Stimulated activated CD8-positive, alpha-beta memory T cell treated with anti-CD3 and anti-CD28 coated beads, Interleukin-7, amount 100 ng/mL, for 1 hour (primary cell): Measurements from ENCODE around the gene CDC25A.
"Not testable (repeated sequence)": the region's sequence is repeated elsewhere in the genome, so short reads cannot be mapped to it uniquely, and the experiment has no call there.

Source experiments
- DNase-seq, 2 donors: peaks; one replicate each; pipeline ENCODE4 v3.0.0-alpha.2; 2020; ENCODE audit warnings: low read depth in 2 of 2

Gene CDC25A

DNA sequence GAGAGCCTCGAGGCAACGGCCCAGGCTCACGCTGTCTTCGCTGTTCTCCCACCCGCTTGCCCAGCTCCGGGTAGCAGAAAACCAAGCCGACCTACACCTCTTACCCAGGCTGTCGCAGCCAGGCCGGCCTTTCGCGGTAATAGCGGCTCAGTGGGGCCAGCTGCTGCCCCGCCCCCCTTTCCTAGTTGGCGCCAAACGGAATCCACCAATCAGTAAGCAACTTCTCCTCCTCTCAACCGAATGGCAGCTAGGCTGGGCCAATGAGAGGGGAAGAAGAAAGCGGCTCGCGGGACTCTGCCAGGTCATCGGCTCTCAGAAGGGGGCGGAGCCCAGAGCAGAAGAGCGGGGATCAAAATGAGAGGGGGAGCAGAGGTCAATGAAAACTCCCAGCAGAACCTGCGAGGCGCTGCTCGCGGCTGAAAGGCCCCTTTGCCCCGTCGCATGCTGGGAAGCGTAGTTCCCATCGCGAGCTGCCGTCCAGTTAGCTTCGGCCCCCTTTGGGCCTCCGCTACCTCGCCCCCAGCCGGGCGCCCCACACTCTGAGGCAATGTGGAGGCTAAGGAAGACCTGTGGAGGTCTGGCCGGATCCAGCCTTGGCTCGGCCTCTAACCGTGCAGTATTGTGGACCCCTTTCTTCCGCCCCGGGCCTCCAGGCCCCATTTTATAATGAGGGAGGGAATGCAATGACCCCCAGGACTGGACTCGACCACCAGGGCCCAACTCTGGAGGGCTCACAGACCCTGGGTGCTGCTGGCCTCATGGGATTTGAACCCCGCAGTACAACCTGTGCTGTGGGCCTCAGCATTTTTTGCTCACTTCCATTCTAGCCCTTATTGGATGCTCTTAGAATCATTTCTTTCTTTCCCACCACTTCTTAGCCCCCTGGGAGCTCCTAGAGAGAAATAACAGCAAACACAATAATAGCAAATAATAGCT, at the start of gene CDC25A:
TSS of gene CDC25A (minus strand) at position 152 of the 936 bp plus-strand sequence. CDS start 470 bp downstream, outside the sequence.
- DNase-seq, result peak; percentile 83 to 84

DNA sequence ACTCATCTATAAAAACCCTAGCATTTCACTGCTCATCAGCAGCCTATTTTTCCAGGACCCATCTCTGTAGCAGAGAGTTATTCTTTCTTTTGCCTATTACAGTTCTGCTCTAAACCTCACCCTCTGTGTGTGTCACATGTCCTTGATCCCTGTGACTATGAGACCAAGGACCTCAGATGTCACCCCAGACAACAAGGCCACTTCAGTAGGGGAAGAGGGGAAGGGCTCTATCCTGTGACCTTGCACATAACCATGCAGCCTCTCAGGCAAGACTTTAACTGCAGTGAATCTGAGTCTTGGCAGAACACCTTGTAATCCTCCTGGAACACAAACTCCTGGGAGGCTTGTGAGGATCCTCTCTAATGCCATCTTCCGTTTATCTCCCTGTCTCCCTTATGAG, 48.3 kb upstream of the CDC25A start:
- no peak for DNase-seq

DNA sequence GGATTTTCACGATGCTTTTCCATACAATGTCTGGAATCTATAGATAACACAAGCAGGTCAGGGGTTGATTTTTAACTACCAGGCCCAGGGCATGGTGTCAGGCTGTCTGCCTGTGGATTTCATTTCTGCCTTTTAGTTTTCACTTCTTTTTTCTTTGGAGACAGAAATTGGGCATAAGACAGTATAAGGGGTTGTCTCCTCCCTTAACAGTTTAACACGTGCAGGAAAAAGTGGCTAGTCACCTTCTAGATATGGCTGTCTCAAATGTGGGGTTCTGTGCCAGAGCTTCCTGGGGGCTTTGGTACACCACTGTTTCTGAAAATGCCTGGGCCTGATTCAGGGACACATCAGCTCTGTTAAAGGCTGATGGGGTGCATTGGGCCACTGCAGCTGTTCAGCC, 45.3 kb upstream of the CDC25A start:
- DNase-seq, result no peak

GRCh38 chr3:48232734-48233133, 44.5 kb upstream of the CDC25A start:
- peak; percentile 21 to 24 for DNase-seq

DNA sequence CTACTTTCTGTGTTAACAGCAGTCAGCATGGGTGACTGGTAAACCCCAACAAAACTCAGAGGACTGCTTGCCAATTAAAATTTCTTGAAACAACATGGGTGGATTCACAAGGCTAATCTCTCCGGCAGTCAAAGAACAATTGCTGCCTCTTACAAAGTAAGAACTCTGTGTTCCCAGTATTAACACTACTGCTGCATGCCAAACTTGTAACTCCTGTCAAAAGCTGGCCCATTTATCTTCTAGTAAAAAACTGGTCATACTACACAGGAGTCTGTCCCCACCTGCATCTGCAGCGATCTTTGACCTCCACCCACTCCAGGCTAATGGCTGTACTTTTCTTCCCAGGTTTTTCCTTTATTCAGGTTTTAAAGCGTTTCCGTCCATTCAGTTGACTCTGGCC, 44.0 kb upstream of the CDC25A start:
- DNase-seq, result no peak

DNA sequence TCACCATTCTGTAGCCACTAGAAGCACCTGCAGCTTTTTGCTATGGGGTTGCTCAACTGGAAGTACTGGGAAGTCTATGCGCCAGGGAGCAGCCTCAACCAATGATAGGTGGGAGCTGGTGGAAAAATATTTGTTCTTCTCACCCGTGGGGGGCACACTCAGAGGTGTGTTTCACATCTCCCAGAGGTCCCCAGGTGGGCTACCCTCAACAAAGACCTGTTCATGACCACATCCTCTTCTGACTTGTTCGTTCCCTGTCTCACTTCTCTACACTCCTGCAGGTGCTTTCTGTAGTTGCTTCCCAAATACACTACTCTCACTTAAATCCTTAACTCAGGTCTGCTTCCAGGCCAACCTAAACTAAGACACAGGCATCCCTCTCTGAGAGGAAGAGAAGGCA, 38.7 kb upstream of the CDC25A start:
- no peak for DNase-seq

GRCh38 chr3:48225587-48225986, 37.4 kb upstream of the CDC25A start:
- DNase-seq, result no peak

- no peak for DNase-seq
Observed at GRCh38 chr3:48222616-48223513, 34.6 kb upstream of the CDC25A start, which contains the start of gene CAMP. Gene CAMP, plus strand, starts transcription at chr3:48223495. Its CDS starts 17 bp downstream, at chr3:48223512.

DNA sequence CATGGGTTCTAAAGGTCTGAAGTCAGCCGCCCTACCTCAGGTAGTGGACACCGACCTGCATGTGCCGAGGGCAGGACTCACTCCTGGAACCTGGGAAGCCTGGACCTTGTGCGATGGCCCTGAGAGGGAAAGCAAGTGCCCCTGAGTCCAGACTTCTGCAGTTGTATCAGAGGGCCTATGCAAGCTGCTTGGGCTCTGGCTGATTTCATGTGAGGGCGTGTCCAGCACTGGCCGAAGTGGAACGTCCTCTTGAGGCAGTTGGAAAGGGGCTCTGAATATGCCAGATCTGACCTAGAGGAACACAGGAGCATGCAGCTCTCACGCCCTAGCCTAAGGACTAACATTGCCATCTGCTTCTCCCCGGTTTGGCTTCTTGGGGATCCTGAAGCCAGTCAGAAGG, 32.5 kb upstream of the CDC25A start:
- DNase-seq, result no peak

DNA sequence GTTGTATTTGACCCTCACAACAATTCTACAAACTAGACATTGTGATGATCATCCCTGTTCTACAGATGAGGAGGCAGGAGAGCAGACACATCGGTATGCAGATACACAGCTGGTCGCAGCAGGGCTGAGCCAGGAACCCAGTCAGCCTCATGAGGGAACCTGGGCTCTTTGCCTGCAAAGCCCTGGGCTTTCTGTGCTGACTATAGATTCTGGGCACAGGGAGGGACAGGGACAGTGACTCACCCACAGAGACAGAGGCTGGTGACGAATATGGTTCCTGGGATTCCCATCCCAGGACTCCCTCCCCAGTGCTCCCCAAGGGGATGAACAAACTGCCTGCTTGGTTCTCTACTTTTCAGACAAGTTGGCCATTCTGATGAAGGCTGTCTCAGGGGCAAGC, 31.3 kb upstream of the CDC25A start:
- DNase-seq, result no peak

- no peak for DNase-seq
Observed at GRCh38 chr3:48218537-48218936, 30.3 kb upstream of the CDC25A start.

GRCh38 chr3:48217449-48217848, 29.2 kb upstream of the CDC25A start:
- DNase-seq, result no peak

DNA sequence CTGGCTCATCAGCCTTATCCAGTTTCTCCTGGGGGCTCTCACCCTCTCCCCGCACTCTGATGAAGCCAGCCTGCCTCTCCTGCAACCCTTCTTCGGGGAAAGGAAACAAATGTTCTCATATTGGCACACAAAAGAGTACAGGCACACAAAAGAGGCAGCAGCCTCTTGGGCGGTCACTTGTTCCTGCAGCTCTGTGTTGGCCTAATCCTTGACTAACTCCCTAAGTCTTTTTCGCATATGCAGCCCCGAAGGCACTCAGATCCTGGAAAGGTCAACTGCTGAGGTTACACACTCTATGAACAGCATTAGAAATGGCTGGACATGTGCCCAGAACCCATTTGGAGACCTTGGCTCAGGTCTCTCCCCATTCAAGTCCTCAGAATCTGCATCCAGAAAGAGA, 27.7 kb upstream of the CDC25A start:
- DNase-seq, result no peak

DNA sequence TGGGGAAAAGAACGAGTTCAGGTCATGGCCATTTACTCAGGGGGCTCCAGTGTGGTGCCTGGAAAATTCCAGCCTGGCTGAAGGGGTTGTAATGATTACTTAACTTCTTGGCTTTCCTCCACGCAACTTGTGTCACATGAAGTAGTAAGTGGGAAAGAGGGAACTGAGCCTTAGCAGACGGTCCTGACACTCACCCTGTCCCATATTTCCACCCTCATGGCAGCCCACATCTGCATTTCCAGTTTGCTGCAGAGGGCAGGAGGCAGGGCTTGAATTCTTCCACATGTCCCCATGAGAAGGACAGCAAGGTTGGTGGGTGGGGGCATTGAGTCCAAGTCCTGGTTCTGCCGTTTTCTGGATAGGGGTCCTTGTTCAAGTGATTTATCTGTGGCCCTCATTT, 27.2 kb upstream of the CDC25A start:
- DNase-seq, result no peak

DNA sequence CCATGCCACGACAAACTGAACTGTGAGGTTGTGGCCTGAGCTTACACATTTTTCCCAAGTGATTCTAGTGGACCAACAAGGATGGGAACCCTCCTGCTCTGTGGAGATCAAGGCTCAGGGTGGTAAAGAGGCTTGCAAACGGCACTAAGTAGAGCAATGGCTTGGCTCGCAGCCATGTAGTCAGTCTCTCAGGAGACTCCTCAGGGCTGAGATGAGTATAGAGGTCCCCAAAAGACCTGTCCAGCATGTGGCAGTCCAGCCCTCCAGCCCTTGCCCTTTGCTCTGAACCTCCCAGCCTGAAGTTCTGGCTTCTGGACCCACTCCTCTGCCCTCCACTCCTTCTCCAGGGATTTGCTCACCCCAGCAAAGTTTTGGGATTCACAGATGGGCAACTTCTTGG, 26.8 kb upstream of the CDC25A start:
- DNase-seq, result no peak

DNA sequence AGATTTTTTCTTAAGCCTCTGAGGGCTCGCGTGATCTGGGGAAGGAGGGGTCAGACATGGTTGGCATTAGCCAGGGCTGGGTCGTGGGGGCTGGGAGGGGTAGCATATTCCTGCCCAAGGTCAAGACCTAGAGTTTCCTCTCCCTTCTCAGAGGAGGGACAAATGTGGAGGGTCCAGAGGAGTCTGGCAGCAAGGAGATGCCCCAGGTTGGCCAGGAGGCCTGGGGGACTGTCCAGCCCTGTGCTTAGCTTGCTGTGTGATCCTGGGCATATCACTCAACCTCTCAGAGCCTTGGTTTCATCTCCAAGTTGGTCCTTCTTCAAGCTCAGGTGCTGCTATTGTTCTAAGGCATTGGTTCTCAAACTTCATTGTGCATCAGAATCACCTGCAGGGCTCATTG, 26.0 kb upstream of the CDC25A start:
- no peak for DNase-seq

GRCh38 chr3:48211776-48212175, 23.6 kb upstream of the CDC25A start:
- not testable (repeated sequence) for DNase-seq

DNA sequence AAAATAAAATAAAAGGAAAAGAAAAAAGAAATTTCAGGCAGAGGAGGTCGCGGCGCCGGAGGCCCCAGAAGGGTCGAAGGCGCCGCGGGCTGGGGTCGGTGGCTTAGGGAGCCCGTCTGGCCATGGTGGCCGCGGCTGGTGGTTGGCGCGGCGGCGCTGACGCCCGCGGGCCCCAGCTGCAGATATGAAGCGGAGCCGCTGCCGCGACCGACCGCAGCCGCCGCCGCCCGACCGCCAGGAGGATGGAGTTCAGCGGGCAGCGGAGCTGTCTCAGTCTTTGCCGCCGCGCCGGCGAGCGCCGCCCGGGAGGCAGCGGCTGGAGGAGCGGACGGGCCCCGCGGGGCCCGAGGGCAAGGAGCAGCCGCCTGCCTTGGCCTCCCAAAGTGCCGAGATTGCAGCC, 22.3 kb upstream of the CDC25A start:
- not testable (repeated sequence) for DNase-seq

- no peak for DNase-seq
Observed at GRCh38 chr3:48209445-48209844, 21.2 kb upstream of the CDC25A start.

- DNase-seq, result no peak
Observed at GRCh38 chr3:48208076-48208475, 19.9 kb upstream of the CDC25A start.

GRCh38 chr3:48202632-48203031, 14.4 kb upstream of the CDC25A start:
- no peak for DNase-seq

- DNase-seq, result no peak
Observed at GRCh38 chr3:48199117-48199516, 10.9 kb upstream of the CDC25A start.

- no peak for DNase-seq
Observed at GRCh38 chr3:48196611-48197010, 8.4 kb upstream of the CDC25A start.
